ENCODE measurements around the gene DNASE2B. TPM values are rescaled to one million over a fixed set of nuclear protein-coding genes. Genes with fewer than 3 reads are reported as not detected.

Gene DNASE2B
- polyA plus RNA-seq, 5 donors: 0.09 to 0.11 TPM; not detected in 3

DNA sequence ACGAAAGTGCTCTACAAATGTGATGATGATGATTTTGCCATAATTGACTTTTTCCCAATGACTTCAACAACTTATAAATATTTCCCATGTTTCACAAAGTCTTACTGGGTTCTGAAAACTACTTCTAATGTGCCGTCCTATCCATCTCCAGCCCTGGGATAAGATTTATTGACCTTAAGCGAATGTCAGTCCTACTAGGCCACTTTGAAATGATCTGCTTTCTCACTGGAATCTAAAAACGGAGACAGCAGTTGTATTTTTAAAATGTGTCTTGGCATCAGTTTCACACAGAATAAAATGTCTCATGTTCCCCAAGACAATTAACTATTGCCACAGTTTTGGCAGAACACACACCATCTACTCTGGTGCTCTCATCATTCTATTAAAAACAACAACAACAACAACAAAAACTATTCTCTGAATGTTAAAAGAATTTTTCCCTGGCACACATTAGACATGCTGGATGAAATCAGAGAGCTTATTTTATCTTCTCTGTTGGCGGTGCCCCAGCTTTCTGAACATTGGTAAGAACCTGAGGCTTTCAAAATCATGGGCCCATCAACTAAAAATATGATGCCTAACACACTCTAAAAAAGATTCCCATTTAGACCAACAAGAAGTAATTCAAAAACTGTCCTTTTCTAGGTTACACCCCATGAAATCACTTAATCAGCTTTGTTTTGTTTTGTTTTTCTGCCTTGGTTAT, 23.1 kb upstream of the DNASE2B start:
- DNase-seq: peak; percentile 10 to 14

DNA sequence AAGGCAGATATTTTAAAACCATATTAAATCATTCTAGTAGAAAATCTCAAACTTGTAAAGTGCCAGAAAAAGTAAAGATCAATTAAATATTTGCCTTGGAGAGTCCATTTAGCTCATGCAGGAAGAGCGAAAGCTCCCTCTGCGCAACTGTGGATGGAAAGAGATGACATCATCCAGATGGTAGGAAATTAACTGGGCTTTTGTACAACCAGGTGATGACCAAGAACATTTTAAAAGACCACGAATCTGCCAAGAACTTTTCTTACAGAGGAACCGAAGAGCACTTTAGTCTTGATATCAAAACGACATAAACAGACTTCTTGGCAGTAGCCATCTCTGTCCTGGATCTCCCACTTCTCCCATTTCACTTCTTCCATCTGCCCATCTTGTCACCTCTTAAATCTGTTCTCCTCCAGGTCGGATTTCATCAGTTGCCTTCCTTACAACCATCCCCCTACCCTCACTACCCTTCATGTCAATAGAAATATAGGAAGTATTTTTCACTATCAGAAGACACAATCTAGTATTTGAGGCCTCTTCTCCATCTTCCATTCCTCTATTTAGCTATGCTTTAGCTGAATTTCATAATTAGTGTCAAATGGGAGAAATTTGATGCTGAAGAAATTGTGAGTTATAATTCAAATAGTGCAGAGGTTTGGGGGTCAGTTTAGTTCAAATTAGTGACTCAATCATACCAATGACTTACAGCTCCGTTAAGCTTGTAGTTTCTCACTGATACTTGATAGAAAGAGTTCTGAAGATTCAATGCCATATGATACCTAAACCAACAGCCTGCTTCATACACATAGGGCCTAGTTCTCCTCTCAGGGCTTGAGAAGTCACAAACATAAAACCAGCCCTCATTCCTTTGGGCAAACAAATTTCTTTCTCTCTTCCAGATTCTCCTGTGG, 22.0 kb upstream of the DNASE2B start:
- DNase-seq: no peak

DNA sequence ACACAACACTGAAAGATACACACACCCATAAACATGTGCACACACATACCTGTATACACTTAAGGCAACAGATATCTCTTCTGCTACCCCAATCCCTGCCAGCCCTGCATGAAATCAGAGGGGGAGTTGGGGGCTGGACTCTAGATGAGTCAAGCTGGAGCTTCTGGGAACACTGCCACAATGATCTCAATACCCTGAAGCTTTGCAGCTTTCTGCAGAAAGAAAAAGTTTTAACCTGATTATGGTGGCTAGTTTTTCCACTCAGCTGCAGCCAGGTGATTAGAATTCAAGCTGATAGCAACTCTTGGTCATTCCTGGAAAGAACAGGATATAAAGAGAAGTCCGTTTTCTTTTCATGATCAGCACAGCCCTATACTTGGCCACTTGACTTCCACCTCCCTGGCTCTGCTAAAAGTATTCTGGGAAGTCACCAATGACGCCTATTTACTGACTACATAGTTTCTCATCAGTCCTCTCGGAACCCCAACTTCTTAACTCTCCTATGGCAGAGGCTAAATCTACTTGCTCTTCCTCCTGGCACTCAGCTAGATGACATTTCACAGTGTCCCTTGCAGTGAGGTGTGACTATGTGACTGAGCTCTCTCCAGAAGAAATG, 20.7 kb upstream of the DNASE2B start:
- peak in 1 of 2 donors; percentile 12 for DNase-seq

DNA sequence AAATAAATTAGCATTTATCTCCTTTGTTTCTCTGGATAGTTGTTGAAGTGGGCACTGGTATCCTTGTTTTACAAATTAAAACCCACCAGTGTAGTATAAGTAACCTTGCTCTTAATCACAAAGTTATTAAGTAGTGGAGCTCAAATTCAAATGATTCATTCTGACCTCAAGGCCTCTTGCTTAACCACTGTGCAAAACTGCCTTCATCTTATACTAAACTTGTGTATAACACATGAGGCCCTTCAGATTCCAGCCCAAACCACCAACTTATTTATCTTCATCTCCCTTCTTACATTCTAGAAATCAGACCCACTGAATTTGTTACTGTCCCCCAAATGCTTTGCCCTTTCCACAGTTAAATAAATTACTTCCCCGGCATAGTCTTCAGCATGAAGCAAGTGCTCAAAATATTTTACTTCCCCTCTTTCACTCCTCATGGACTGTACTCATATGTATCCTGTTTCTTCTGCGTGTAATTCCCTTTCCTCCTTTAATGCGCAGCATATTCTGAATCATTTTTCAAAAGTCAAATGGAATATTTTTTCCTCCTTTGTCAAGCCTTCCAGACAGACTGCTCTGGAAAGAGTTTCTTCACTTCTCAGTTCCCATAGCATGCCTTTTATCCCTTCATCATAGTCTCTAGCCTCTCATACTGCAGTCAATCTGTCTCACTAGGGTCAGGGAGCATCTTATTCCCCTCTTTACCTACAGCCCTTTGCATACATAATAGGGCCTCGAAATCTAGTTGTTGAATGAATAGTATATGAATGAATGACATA, 19.0 kb upstream of the DNASE2B start:
- DNase-seq: no peak

DNA sequence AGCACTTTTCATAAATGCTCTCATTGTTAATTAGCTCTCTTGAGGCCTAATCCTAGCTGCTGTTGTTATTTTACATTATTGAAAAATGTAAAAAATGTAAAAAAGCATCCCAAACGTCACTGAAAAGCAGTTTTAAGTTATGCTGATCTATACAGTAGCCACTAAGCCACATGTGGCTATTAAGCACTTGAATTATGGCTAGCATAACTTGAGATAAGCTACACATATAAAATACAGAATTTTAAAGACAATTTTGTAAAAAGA, 18.4 kb upstream of the DNASE2B start:
- no peak for DNase-seq

DNA sequence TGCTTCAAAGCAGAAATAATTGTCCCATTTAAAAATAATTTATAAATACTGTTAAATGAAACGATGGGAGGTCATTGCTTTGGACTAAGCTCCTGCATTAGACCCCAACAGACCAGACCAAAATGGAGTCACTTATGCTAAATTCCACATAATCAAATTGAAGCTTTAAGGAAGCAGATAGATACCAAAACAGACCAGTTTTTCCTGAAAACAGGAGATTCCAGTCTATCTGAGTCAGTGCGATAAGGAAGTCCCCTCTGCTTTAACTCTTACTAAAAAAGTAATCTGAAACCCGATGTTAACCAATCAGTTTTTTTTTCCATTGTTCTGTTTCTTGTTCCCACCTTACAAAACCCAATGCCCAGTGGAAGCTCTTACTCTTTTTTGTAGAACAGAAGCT, 16.2 kb upstream of the DNASE2B start:
- no peak for DNase-seq

DNA sequence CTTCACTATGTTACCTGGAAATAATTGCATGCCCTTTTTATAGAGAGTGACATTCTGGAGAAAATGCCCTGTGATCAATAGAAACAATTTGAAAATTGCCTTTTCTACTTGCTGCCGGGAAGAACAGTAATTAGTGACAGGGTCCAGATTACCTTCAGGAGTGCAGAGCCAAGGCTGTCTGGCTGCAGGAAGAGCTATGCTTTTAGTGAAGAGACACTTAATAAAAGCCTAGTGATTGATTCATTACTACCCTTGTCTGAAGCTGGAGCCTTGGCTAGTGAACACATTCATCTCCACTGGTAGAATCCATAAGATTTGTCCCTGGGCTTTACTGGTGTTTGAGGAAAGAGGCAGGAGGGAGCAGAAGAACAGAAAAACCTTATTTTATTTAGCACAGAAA, 12.9 kb upstream of the DNASE2B start:
- DNase-seq: no peak

DNA sequence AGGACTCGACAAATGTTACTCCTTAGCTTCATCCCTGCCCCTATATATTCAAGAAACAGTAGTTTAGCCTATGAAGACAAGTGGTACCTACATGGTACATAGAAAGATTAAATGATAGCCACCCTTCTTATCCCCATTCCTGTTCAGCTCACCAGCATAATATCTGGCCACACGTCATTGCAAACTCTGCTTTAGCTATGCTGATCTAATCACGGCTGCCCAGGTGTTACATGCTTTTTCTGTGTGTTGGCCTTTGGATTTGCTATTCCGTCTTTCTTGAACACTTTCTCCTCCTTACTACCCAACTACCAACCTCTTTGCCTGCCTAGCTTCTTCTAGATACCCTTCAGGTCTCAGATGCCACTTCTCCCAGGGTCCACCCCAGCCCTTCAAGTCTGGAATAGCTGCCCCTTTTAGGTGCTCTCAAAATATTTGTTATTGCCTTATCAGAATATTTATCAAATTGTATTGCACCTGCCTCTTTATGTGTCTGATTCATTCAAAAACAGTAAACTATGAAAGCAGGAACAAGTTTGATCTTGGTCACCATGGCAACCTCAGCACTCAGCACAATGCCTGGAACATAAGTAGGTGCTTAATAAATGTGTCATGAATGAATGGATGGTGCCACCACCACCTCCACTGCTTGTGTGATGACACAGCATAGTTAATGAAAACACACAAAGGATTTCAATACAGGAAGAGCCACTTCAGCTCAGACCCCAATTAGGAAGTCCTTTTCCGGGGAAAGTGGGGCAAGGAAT, 11.4 kb upstream of the DNASE2B start:
- no peak for DNase-seq

DNA sequence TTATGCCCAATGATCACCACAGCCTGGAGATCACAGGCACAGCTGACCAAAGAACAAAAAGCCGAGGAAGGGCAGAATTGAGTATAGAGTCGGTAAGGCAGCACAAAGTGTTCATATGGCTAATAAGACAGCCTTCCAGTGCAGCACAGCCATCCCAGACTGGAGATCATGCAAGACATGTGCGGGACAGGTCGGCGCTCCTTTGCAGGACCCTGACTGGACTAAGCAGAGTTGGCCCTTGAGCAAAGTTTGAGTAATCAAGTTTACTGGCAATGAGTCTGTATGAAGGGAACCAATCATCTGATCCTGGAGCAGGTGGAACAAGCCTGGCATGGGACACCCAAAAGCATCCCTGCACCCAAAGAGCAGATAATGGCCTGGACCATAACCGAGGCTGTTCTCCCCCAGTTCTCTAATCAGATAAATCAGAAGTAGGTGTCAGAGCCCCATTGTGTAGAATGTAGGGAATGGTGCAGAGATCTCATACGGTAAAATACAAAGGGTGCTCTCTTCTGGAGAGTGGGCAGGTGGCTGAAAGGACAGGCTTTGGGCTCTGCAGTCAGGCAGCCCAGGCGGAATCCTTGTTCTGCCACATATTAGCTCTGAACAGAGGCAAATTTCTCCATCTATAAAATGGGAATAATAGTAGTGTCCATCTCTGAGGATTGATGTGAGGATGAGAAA, 10.7 kb upstream of the DNASE2B start:
- DNase-seq: no peak

DNA sequence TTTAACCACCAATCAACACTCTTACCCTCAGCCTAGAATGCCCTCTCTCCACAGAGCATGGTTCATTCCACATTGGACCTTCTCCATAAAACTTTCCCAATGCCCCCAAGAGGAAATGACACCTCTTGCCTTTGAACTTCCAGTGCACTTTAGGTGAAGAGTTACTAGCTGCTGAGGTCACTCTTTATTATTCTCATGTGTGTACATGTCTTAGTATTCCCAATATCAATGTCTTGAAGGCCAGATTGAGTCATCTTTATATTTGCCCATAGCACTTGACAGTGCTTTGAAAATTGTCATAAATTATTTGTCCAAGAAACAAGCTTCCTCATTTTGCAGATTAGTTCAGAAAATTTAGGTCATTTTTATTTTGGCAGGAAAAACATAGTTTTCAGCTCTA, 8.1 kb upstream of the DNASE2B start:
- no peak for DNase-seq

DNA sequence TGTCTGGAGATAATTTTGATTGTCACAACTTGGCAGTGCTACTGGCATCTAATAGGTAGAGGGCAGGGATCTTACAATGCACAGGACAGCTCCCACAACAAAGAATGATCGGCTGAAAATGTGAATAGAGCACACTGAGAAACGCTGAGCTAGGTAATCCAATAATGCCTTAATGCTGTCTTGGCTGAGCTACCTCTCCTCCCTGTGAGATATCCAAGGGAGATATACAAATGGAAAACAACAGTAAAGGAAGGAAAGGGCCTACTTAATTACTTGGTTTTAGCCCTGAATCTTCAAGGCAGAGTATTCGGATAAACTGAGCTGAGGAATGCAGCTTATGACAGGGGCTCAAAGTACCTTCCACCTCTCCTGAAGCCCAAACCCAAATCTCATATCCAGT, 2.9 kb downstream of the DNASE2B start:
- DNase-seq: no peak

DNA sequence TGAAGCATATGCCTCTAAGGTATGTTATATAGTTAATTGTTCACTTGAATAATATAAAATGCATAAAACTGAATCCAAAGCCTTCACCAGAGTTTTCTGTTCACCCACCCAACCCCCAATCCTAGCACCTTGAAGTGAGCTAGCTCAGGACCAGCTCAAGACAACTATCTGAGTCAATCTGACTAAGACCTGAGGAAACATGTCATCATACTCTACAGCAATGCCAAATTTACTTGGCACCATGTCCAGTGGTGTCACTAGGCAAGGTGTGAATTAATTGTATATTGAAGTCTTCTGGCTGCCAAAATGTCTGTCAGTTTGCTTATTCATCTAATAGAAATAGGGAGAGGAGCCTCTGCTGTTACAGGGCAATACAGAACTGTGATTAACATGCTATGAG, 3.8 kb downstream of the DNASE2B start:
- DNase-seq: no peak

DNA sequence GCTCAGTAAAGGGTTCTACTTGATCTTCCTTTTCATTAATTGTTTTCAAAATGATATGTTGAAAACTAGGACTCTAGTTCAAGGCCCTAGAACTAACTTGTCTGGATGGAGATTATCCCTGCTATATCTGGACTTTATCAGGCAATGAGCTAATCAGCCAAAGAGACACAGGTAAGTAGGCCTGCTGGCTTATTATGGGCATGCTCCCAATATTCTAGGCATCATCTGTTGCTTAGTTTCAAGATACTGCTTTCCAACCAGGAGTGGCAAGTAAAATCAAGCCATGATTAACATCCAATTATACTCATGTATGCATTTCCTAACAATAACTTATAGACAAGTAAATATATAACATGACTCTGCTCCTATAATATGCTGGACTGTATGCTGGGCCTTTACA, 4.2 kb downstream of the DNASE2B start:
- DNase-seq: no peak

DNA sequence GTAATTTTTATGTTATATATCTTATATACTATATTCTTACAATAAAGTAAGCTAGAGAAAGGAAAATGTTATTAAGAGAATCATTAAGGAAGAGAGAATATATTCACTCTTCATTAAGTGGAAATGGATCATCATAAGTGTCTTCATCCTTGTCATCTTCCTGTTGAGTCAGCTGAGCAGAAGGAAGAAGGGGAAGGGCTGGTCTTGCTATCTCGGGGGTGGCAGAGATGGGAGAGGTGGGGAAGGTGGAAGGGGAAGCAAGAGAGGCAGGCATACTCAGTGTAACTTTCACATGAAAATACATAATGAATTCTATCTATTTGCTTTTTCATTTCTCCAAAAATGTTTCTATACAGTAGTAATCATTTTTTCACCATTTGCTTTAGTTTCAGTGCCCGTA, 5.1 kb downstream of the DNASE2B start:
- no peak for DNase-seq

DNA sequence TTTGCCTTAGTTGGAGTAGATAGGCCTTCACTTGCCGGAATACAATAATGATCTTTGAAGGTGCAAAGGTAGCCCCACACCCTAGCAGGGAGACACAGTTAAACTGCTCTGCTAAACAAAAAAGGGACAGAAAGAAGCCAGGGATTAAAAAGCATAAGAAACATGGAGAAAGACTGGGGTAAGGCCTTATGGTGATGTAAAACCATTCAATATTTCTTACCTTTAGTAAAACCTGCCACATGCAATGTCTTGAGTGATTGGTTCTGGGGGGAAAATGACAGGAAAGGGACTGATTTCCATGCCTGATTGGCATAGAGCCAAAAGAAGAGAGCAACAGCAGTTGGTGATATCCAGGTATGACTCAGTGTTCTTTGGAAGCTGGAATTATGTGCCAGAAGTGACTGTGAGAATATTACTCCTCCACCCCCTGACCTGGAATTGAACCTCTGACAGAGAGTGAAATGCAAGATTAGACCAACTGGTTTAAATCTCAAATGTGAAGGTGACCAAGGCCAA, 8.1 kb downstream of the DNASE2B start:
- DNase-seq: no peak

DNA sequence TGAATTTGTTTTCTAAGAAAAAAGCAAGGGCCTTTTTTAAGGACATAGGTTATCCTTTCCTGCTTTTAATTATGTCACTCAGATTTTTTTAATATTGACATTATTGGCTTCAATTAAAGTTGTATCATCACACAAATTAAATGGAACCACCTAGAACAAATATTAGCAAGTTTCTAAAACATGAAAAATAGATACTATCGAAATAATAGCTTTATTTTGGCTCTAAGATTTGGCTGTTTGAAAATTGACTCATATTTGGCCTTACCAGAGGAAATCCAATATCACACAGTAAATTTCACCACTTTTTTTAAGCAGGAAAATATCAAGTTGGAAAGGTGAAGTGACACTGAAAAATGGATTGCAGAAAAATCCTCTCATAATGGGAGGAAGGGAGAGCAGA, 9.2 kb downstream of the DNASE2B start:
- DNase-seq: no peak

DNA sequence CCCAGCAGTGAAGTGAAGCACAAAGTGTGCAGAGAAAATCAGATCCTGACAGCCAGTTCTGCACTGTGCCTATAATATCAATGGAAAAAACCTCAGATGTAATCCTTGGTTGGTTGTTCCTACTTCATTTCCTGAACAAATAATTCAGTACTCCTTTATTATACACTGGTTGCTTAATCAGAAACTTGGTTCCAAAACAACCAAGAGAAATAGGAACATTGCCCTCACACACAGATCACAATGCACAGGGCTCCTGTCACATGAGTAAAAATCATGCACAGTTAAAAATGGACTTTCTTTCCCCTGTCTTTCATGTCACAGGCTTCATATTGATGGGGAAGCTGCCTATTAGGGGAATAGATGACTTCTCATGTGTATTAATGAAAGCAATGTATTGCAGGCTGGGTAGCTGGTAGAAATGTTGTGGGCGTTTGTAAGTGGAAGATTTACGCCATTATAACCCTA, 9.7 kb downstream of the DNASE2B start:
- no peak for DNase-seq

DNA sequence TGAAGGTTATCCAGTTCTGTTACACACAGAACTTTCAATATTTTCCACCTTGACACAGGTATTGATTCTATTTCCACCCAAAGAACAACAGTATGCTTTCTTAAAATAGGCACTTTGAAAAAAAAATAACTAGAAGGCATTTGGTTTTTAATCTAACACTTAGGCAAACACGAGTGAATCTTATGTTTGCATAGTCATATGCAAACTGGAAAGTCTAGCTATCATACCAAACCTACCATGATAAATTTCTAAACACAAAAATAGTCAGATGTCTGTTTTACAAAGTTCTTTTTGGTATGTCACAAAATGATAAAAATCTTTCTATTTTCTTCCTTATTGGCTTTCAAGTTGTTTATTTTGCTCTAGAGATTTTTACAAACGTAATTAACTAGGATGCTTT, 11.6 kb downstream of the DNASE2B start:
- DNase-seq: no peak

DNA sequence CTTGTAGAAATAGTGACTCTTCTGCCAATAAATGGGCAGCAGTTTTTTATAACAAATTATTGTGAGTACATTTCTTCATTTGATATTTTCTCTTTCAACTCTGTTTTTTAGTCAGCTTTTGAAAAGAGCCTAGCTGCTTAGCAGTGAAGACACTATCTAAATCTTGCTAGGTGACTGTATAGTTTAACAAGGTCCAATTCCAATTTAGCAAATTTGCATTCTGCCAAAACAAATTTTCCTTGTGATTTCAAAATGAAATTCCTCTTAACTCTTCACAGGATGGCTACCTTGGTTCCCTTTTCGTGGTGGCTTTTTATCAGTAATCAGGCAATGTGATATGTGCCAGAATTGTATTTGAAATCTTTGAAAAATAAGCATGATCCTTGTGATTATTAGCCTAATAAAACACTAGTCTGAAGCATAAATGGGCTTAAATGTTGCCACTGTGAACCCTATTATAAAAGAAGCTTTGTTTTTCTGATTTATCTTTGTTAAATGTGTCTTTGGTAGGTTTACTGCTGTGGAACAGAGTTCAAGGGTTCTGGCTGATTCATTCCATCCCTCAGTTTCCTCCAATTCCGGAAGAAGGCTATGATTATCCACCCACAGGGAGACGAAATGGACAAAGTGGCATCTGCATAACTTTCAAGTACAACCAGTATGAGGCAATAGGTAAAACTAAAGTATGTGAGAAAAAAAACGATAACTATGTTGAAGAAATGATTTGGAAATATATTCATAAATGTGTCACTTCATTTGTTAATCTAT, 12.2 kb downstream of the DNASE2B start:
- DNase-seq: no peak

Data from right lung (tissue), 5 donors.